ENCODE measurements around the gene SFN. TPM values are rescaled to one million over a fixed set of nuclear protein-coding genes. Genes with fewer than 3 reads are reported as not detected.

SFN gene
- total RNA-seq, 1 donor from 2014 or later, result 0.21 TPM

GRCh38 chr1:26909951-26910342, 47.0 kb downstream of the SFN start:
- H3K4me3 ChIP-seq, result no peak overlapping the region
- no peaks in the 10 kb centered on the region for H3K36me3 ChIP-seq
- no peak overlapping the region for H2AFZ ChIP-seq (replicated peaks)
- H3F3A ChIP-seq (ENCODE audit: low read depth), result no peaks in the 10 kb centered on the region
- Mint-ChIP-seq H3K4me3 (no peak overlapping the region), H3K9me3 (no peaks in the 10 kb centered on the region), H3K4me1 (no peaks in the 10 kb centered on the region), H3K36me3 (no peaks in the 10 kb centered on the region), H3K27ac (no peak overlapping the region), H3K27me3 (ENCODE audit: insufficient read depth, low read depth) (peaks cover 5% of the 10 kb centered on the region)
- H4K20me1 ChIP-seq (ENCODE audit: low read depth), result no peaks in the 10 kb centered on the region
- no peak for TF ChIP-seq CTCF (IDR thresholded peaks at IDR 0.05)
- TF ChIP-seq EZH2 (IDR thresholded peaks at IDR 0.05), result no peak
- TF ChIP-seq EZH2phosphoT487 (IDR thresholded peaks at IDR 0.05), result no peak
- DNase-seq (ENCODE audit: low spot score), result no peak
- peaks cover 3% of the 10 kb centered on the region for H3K27me3 ChIP-seq
- no peak overlapping the region for H3K4me2 ChIP-seq
- H3K9ac ChIP-seq, result no peak overlapping the region
- H3K27ac ChIP-seq, result no peak overlapping the region
- no peaks in the 10 kb centered on the region for H3K4me1 ChIP-seq
- no peaks in the 10 kb centered on the region for H3K79me2 ChIP-seq (ENCODE audit: low read depth)
- no peaks in the 10 kb centered on the region for H3K9me3 ChIP-seq (ENCODE audit: low read depth)

DNA sequence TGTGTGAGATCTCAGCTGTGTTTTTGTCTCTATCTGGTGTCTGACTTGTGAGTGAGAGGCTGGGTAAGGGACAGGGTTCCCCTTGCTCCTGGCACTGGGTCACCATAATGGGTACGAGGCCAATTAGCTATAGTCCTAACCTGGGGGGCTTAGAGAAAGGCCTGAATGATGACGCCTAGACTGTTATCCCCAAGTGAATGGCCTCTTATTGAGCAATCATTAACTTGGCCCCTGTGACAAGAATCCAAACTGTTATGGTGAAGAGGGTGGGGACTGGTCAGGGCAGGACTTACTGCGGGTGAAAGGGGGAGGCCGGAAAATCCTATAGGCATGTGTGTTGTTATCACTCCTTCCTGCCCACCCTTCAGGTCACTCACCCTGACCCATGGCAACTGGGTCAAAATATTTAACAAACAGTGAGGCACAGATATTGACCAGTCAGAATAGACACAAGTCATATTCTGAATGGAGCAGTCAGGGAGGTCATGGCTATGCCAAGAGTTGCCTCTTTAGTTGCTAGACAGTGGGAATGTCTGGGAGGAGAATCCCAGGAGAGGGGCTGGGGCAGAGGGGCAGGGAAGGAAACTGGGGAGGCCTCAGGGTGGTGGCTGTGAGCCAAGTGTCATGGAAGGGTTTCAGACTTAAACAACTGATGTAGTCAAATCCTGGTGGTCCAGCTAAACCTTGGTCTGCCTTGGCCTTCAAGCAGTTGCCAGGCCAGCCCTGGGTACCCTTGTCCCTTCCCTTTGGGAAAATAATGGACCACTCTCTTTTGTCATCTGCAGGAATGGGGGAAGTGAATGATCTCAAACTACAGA, 47.6 kb downstream of the SFN start:
- no peaks in the 10 kb centered on the region for H3K9me3 ChIP-seq (ENCODE audit: low read depth)
- peaks cover 8% of the 10 kb centered on the region for H3K27me3 ChIP-seq
- Mint-ChIP-seq H3K4me1 (no peaks in the 10 kb centered on the region), H3K9me3 (no peaks in the 10 kb centered on the region), H3K4me3 (no peak overlapping the region), H3K27me3 (ENCODE audit: insufficient read depth, low read depth) (peaks cover 5% of the 10 kb centered on the region), H3K36me3 (no peaks in the 10 kb centered on the region), H3K27ac (no peak overlapping the region)
- H3K9ac ChIP-seq, result no peak overlapping the region
- H3K4me2 ChIP-seq, result no peak overlapping the region
- H2AFZ ChIP-seq (replicated peaks), result no peak overlapping the region
- H3K4me1 ChIP-seq, result no peaks in the 10 kb centered on the region
- no peak overlapping the region for H3K4me3 ChIP-seq
- H3K36me3 ChIP-seq, result no peaks in the 10 kb centered on the region
- no peaks in the 10 kb centered on the region for H3F3A ChIP-seq (ENCODE audit: low read depth)
- TF ChIP-seq EZH2phosphoT487 (IDR thresholded peaks at IDR 0.05) (no peak), EZH2 (IDR thresholded peaks at IDR 0.05) (no peak), CTCF (IDR thresholded peaks at IDR 0.05) (no peak)
- no peaks in the 10 kb centered on the region for H3K79me2 ChIP-seq (ENCODE audit: low read depth)
- H4K20me1 ChIP-seq (ENCODE audit: low read depth), result no peaks in the 10 kb centered on the region
- no peak for DNase-seq (ENCODE audit: low spot score)
- no peak overlapping the region for H3K27ac ChIP-seq

GRCh38 chr1:26911399-26912146, 48.6 kb downstream of the SFN start:
- Histone ChIP-seq H3K4me3 (no peak overlapping the region), H3K27me3 (peaks cover 15% of the 10 kb centered on the region), H3K9ac (no peak overlapping the region), H3K36me3 (no peaks in the 10 kb centered on the region), H3F3A (ENCODE audit: low read depth) (no peaks in the 10 kb centered on the region), H3K27ac (no peak overlapping the region), H2AFZ (replicated peaks) (no peak overlapping the region), H3K4me2 (no peak overlapping the region), H4K20me1 (ENCODE audit: low read depth) (no peaks in the 10 kb centered on the region), H3K4me1 (no peaks in the 10 kb centered on the region), H3K9me3 (ENCODE audit: low read depth) (no peaks in the 10 kb centered on the region), H3K79me2 (ENCODE audit: low read depth) (no peaks in the 10 kb centered on the region)
- no peaks in the 10 kb centered on the region for H3K9me3 Mint-ChIP-seq
- peaks cover 5% of the 10 kb centered on the region for H3K27me3 Mint-ChIP-seq (ENCODE audit: insufficient read depth, low read depth)
- H3K4me1 Mint-ChIP-seq, result no peaks in the 10 kb centered on the region
- TF ChIP-seq CTCF (IDR thresholded peaks at IDR 0.05) (no peak), EZH2 (IDR thresholded peaks at IDR 0.05) (no peak), EZH2phosphoT487 (IDR thresholded peaks at IDR 0.05) (no peak)
- H3K36me3 Mint-ChIP-seq, result no peaks in the 10 kb centered on the region
- no peak overlapping the region for H3K4me3 Mint-ChIP-seq
- no peak overlapping the region for H3K27ac Mint-ChIP-seq
- DNase-seq (ENCODE audit: low spot score), result no peak

Data from neural progenitor cell (in vitro differentiated cells).